H9 (cell line): ENCODE results near the gene OTULINL. TPM values are rescaled to one million over a fixed set of nuclear protein-coding genes. Genes with fewer than 3 reads are reported as not detected.

Source experiments
- DNase-seq: peaks from one replicate; pipeline ENCODE4 v3.0.0-alpha.2; 2017
- H2AFZ ChIP-seq: one replicate; pipeline ENCODE4 v1.6.1; 2013; ENCODE audit warnings: mild to moderate bottlenecking, low read length, control low read depth, moderate library complexity
- H2AK5ac ChIP-seq: 2 replicates; pipeline ENCODE4 v1.6.1; 2013; ENCODE audit warnings: low read length, control low read depth, mixed read lengths; ENCODE audit not compliant: insufficient read length
- H2BK120ac ChIP-seq: one replicate; pipeline ENCODE4 v1.6.1; 2013; ENCODE audit warnings: low read depth, mild to moderate bottlenecking, low read length, control low read depth, inconsistent platforms; ENCODE audit not compliant: poor library complexity, severe bottlenecking
- H2BK12ac ChIP-seq: 2 replicates; pipeline ENCODE4 v1.6.1; 2013; ENCODE audit warnings: low read length, control low read depth, mixed read lengths, low read depth; ENCODE audit not compliant: insufficient read length
- H2BK15ac ChIP-seq: 2 replicates; pipeline ENCODE4 v1.6.1; 2013; ENCODE audit warnings: low read depth, low read length, control low read depth
- H2BK20ac ChIP-seq: one replicate; pipeline ENCODE4 v1.6.1; 2013; ENCODE audit warnings: low read depth, mild to moderate bottlenecking, low read length, control low read depth, inconsistent platforms; ENCODE audit not compliant: poor library complexity, severe bottlenecking
- H2BK5ac ChIP-seq: 2 replicates; pipeline ENCODE4 v1.6.1; 2013; ENCODE audit warnings: low read length, control low read depth, mixed read lengths; ENCODE audit not compliant: insufficient read length
- H3K14ac ChIP-seq: 2 replicates; pipeline ENCODE4 v1.6.1; 2013; ENCODE audit warnings: low read length, control low read depth; ENCODE audit not compliant: insufficient read depth
- H3K18ac ChIP-seq: 2 replicates; pipeline ENCODE4 v1.6.1; 2013; ENCODE audit warnings: low read depth, mild to moderate bottlenecking, mixed read lengths, low read length, control low read depth; ENCODE audit not compliant: insufficient read length
- H3K23ac ChIP-seq: 2 replicates; pipeline ENCODE4 v1.6.1; 2013; ENCODE audit warnings: low read length, control low read depth, mixed read lengths, low read depth; ENCODE audit not compliant: insufficient read length
- H3K23me2 ChIP-seq: 2 replicates; pipeline ENCODE4 v1.6.1; 2013; ENCODE audit warnings: low read depth, mild to moderate bottlenecking, mixed read lengths, low read length, control low read depth; ENCODE audit not compliant: insufficient read length, poor library complexity, severe bottlenecking
- H3K27ac ChIP-seq: 2 replicates; pipeline ENCODE4 v1.5.1; 2013; ENCODE audit warnings: low read length, control low read depth, mixed read lengths, low read depth; ENCODE audit not compliant: insufficient read length
- H3K27me3 ChIP-seq: 2 replicates; pipeline ENCODE4 v1.6.1; 2013; ENCODE audit warnings: low read length, control low read depth, inconsistent platforms; ENCODE audit not compliant: insufficient read depth
- H3K4ac ChIP-seq: 2 replicates; pipeline ENCODE4 v1.6.1; 2013; ENCODE audit warnings: low read depth, mild to moderate bottlenecking, control low read depth, inconsistent platforms, low read length, moderate library complexity
- H3K4me1 ChIP-seq: 2 replicates; pipeline ENCODE4 v1.6.1; 2013; ENCODE audit warnings: low read length, control low read depth, inconsistent platforms; ENCODE audit not compliant: insufficient read depth
- H3K4me2 ChIP-seq: 2 replicates; pipeline ENCODE4 v1.6.1; 2013; ENCODE audit warnings: low read length, control low read depth, mixed read lengths; ENCODE audit not compliant: insufficient read length, insufficient read depth
- H3K56ac ChIP-seq: 2 replicates; pipeline ENCODE4 v1.6.1; 2013; ENCODE audit warnings: low read depth, mild to moderate bottlenecking, mixed read lengths, low read length, control low read depth; ENCODE audit not compliant: insufficient read length
- H3K79me1 ChIP-seq: 2 replicates; pipeline ENCODE4 v1.6.1; 2013; ENCODE audit warnings: low read depth, mild to moderate bottlenecking, moderate library complexity, low read length, control low read depth, inconsistent platforms; ENCODE audit not compliant: insufficient read depth, poor library complexity, severe bottlenecking
- H3K79me2 ChIP-seq: 2 replicates; pipeline ENCODE4 v1.6.1; 2013; ENCODE audit warnings: low read length, control low read depth, inconsistent platforms; ENCODE audit not compliant: insufficient read depth
- H3K9ac ChIP-seq: 2 replicates; pipeline ENCODE4 v1.6.1; 2013; ENCODE audit warnings: low read length, control low read depth, mixed read lengths; ENCODE audit not compliant: insufficient read length; ENCODE audit errors: extremely low read depth
- H3K9me3 ChIP-seq: one replicate; pipeline ENCODE4 v1.6.1; 2013; ENCODE audit warnings: low read depth, low read length, inconsistent platforms; ENCODE audit not compliant: control insufficient read depth
- H3T11ph ChIP-seq: one replicate; pipeline ENCODE4 v1.6.1; 2013; ENCODE audit warnings: mild to moderate bottlenecking, low read length, control low read depth, inconsistent platforms
- H4K20me1 ChIP-seq: one replicate; pipeline ENCODE4 v1.6.1; 2013; ENCODE audit not compliant: control insufficient read depth, insufficient read length, insufficient read depth
- H4K5ac ChIP-seq: 2 replicates; pipeline ENCODE4 v1.6.1; 2013; ENCODE audit warnings: low read depth, mild to moderate bottlenecking, mixed read lengths, low read length, control low read depth; ENCODE audit not compliant: insufficient read length
- H4K8ac ChIP-seq: replicated peaks from 2 replicates; pipeline ENCODE4 v1.6.1; 2013; ENCODE audit warnings: low read length, control low read depth, mixed read lengths, low read depth; ENCODE audit not compliant: insufficient read length
- H4K91ac ChIP-seq: 2 replicates; pipeline ENCODE4 v1.6.1; 2013; ENCODE audit warnings: low read depth, mild to moderate bottlenecking, moderate library complexity, mixed read lengths, low read length, control low read depth; ENCODE audit not compliant: insufficient read length
- H3K27ac Mint-ChIP-seq, 3 experiments: 2 replicates in 2 of 3; 3 replicates in 1 of 3; pipeline ENCODE4 v1.8.0; 2020 to 2021; ENCODE audit warnings: mixed read lengths in 3 of 3, mild to moderate bottlenecking in 1 of 3, moderate library complexity in 1 of 3
- H3K27me3 Mint-ChIP-seq: 2 replicates; pipeline ENCODE4 v1.8.0; 2021; ENCODE audit warnings: low read depth, mild to moderate bottlenecking, moderate library complexity, mixed read lengths
- H3K36me3 Mint-ChIP-seq, 3 experiments: 2 replicates in 2 of 3; 3 replicates in 1 of 3; pipeline ENCODE4 v1.8.0; 2020 to 2021; ENCODE audit warnings: low read depth in 3 of 3, mixed read lengths in 3 of 3; ENCODE audit not compliant: insufficient read depth in 1 of 3
- H3K4me1 Mint-ChIP-seq, 2 experiments: 2 replicates each; pipeline ENCODE4 v1.8.0; 2020; ENCODE audit warnings: mixed read lengths in 2 of 2
- H3K4me3 Mint-ChIP-seq, 2 experiments: 2 replicates in 1 of 2; 3 replicates in 1 of 2; pipeline ENCODE4 v1.8.0; 2020 to 2021; ENCODE audit warnings: mild to moderate bottlenecking in 2 of 2, mixed read lengths in 2 of 2, moderate library complexity in 1 of 2
- H3K9me3 Mint-ChIP-seq, 2 experiments: 2 replicates in 1 of 2; 3 replicates in 1 of 2; pipeline ENCODE4 v1.8.0; 2020; ENCODE audit warnings: mild to moderate bottlenecking in 2 of 2, mixed read lengths in 2 of 2, moderate library complexity in 1 of 2
- CTCF ChIP-seq: fragments of 200-600 bp; sonication (generic); conservative IDR thresholded peaks from 3 replicates; pipeline ENCODE4 v1.8.0; 2021; ENCODE audit warnings: antibody characterized with exemption, mild to moderate bottlenecking
- WGBS: extraction: QIAGEN DNeasy Blood & Tissue Kit; methylation state at CpG from one replicate; pipeline ENCODE4 v1.1.7; 2013; ENCODE audit warnings: missing lambda C conversion rate, low lambda C conversion rate, mixed read lengths; ENCODE audit not compliant: insufficient read length; ENCODE audit errors: extremely low coverage; 5-methylcytosine and 5-hydroxymethylcytosine counted together
- total RNA-seq: library from RNA; stranded (reverse); gene quantifications from 2 replicates; pipeline ENCODE4 v1.2.1, GENCODE V29; 2021

The OTULINL gene
- total RNA-seq, 1 experiment from 2014 or later: 7.5 TPM

- no CpG with 5 or more reads among the region's 4 CpGs for WGBS
- Histone ChIP-seq H3K4me1 (no peaks in the 10 kb centered on the region), H4K8ac (no peak overlapping the region), H3K79me1 (no peaks in the 10 kb centered on the region), H2BK5ac (no peak overlapping the region), H2BK15ac (no peak overlapping the region), H3K14ac (no peak overlapping the region), H2AK5ac (no peak overlapping the region), H3K79me2 (no peaks in the 10 kb centered on the region), H2AFZ (no peak overlapping the region), H2BK12ac (no peak overlapping the region), H3T11ph (no peak overlapping the region), H4K91ac (no peak overlapping the region), H2BK120ac (no peak overlapping the region), H3K56ac (no peak overlapping the region), H4K5ac (no peak overlapping the region), H2BK20ac (no peak overlapping the region), H3K23ac (no peak overlapping the region), H3K4me2 (no peak overlapping the region), H4K20me1 (no peaks in the 10 kb centered on the region), H3K9me3 (no peaks in the 10 kb centered on the region), H3K27me3 (peaks cover 2% of the 10 kb centered on the region; the same call in 1 of the 2 replicates), H3K27ac (no peak overlapping the region), H3K9ac (no peak overlapping the region), H3K4ac (no peak overlapping the region), H3K23me2 (peaks cover 3% of the 10 kb centered on the region), H3K18ac (no peak overlapping the region)
- H3K27ac Mint-ChIP-seq: no peak overlapping the region
- H3K4me1 Mint-ChIP-seq: peaks cover 10 to 11% of the 10 kb centered on the region in 2 experiments
- DNase-seq: no peak
- TF ChIP-seq CTCF: no peak
- peaks cover 48% of the 10 kb centered on the region for H3K27me3 Mint-ChIP-seq
- no peak overlapping the region for H3K4me3 Mint-ChIP-seq
- peaks cover 0 to 3% of the 10 kb centered on the region in 2 experiments; a peak in 1 of 5 replicates for H3K9me3 Mint-ChIP-seq
- H3K36me3 Mint-ChIP-seq: no peaks in the 10 kb centered on the region; a peak in 2 of 7 replicates
These were observed 3.6 kb upstream of the OTULINL start for GRCh38 chr5:14577971-14578370.
